DND-41 (cell line): Measurements from ENCODE around the gene FBN3.

Experiments
- CTCF ChIP-seq: IDR thresholded peaks from 2 replicates; pipeline ENCODE4 v1.5.1; 2012; ENCODE audit warnings: borderline replicate concordance, low read length, moderate library complexity, mild to moderate bottlenecking; ENCODE audit not compliant: poor library complexity, severe bottlenecking; ENCODE audit errors: extremely low read depth
- EZH2 ChIP-seq: IDR thresholded peaks from 3 replicates; pipeline ENCODE4 v1.6.1; 2012; ENCODE audit warnings: borderline replicate concordance, low read depth, mild to moderate bottlenecking, moderate library complexity, low read length, inconsistent platforms; ENCODE audit not compliant: severe bottlenecking

GRCh38 chr19:8109455-8109854, 39.9 kb downstream of the FBN3 start:
- TF ChIP-seq EZH2, result no peak
- no peak for TF ChIP-seq CTCF
